HEK293 (cell line): ENCODE data around the gene CYP2A6.
A peak's percentile ranks its signal among the peaks of the same experiment; 100 is the strongest.

Experiments
- BCL11A ChIP-seq: fragments of 450-650 bp; formaldehyde crosslinking; IDR thresholded peaks from 2 replicates; pipeline ENCODE4 v1.5.1; 2016; ENCODE audit warnings: low read depth, missing biosample characterization, missing genetic modification characterization
- BCL6B ChIP-seq: fragments of 450-650 bp; formaldehyde crosslinking; IDR thresholded peaks from 2 replicates; pipeline ENCODE4 v1.5.1; 2017; ENCODE audit warnings: missing biosample characterization, missing genetic modification characterization
- HOXA7 ChIP-seq: sonication (generic); formaldehyde crosslinking; IDR thresholded peaks from 2 replicates; pipeline ENCODE4 v1.8.1; 2022; ENCODE audit warnings: missing genetic modification reagents, borderline replicate concordance
- KLF8 ChIP-seq: fragments of 450-650 bp; formaldehyde crosslinking; IDR thresholded peaks from 2 replicates; pipeline ENCODE4 v1.5.1; 2016; ENCODE audit warnings: missing biosample characterization, missing genetic modification characterization
- OVOL3 ChIP-seq: fragments of 450-650 bp; formaldehyde crosslinking; IDR thresholded peaks from 2 replicates; pipeline ENCODE4 v1.5.1; 2016; ENCODE audit warnings: missing biosample characterization, missing genetic modification characterization
- PATZ1 ChIP-seq: fragments of 450-650 bp; formaldehyde crosslinking; IDR thresholded peaks from 2 replicates; pipeline ENCODE4 v1.5.1; 2016; ENCODE audit warnings: missing biosample characterization, missing genetic modification characterization
- TSHZ1 ChIP-seq: fragments of 450-650 bp; formaldehyde crosslinking; IDR thresholded peaks from 2 replicates; pipeline ENCODE4 v1.5.1; 2016; ENCODE audit warnings: missing biosample characterization, missing genetic modification characterization, borderline replicate concordance
- ZBTB7A ChIP-seq: fragments of 450-650 bp; formaldehyde crosslinking; IDR thresholded peaks from 2 replicates; pipeline ENCODE4 v1.5.1; 2016; ENCODE audit warnings: low read depth, missing biosample characterization, missing genetic modification characterization
- ZFP3 ChIP-seq: fragments of 450-650 bp; formaldehyde crosslinking; IDR thresholded peaks from 2 replicates; pipeline ENCODE4 v1.5.1; 2016; ENCODE audit warnings: low read depth, missing biosample characterization, missing genetic modification characterization
- ZNF112 ChIP-seq: fragments of 450-650 bp; formaldehyde crosslinking; IDR thresholded peaks from 2 replicates; pipeline ENCODE4 v1.5.0; 2017; ENCODE audit warnings: missing biosample characterization, missing genetic modification characterization
- ZNF19 ChIP-seq: fragments of 450-650 bp; formaldehyde crosslinking; IDR thresholded peaks from 2 replicates; pipeline ENCODE4; 2016; ENCODE audit warnings: missing biosample characterization, missing genetic modification characterization, low read depth
- ZNF223 ChIP-seq: fragments of 450-650 bp; formaldehyde crosslinking; IDR thresholded peaks from 2 replicates; pipeline ENCODE4 v1.5.1; 2016; ENCODE audit warnings: missing biosample characterization, missing genetic modification characterization
- ZNF23 ChIP-seq: fragments of 450-650 bp; formaldehyde crosslinking; IDR thresholded peaks from 2 replicates; pipeline ENCODE4 v1.5.1; 2016; ENCODE audit warnings: missing biosample characterization, missing genetic modification characterization, borderline replicate concordance
- ZNF26 ChIP-seq: fragments of 450-650 bp; formaldehyde crosslinking; IDR thresholded peaks from 2 replicates; pipeline ENCODE4 v1.5.1; 2016; ENCODE audit warnings: missing biosample characterization, missing genetic modification characterization
- ZNF423 ChIP-seq: fragments of 450-650 bp; formaldehyde crosslinking; IDR thresholded peaks from 2 replicates; pipeline ENCODE4 v1.5.1; 2016; ENCODE audit warnings: missing biosample characterization, missing genetic modification characterization
- ZNF426 ChIP-seq: fragments of 450-650 bp; formaldehyde crosslinking; IDR thresholded peaks from 2 replicates; pipeline ENCODE4 v1.5.1; 2017; ENCODE audit warnings: missing biosample characterization, missing genetic modification characterization, mild to moderate bottlenecking, inconsistent platforms, moderate library complexity
- ZNF510 ChIP-seq: fragments of 450-650 bp; formaldehyde crosslinking; IDR thresholded peaks from 2 replicates; pipeline ENCODE4 v1.5.1; 2018; ENCODE audit warnings: mild to moderate bottlenecking, missing genetic modification characterization, missing biosample characterization; ENCODE audit not compliant: insufficient replicate concordance
- ZNF529 ChIP-seq: fragments of 450-650 bp; formaldehyde crosslinking; IDR thresholded peaks from 2 replicates; pipeline ENCODE4 v1.5.1; 2017; ENCODE audit warnings: missing genetic modification characterization, missing biosample characterization; ENCODE audit not compliant: insufficient replicate concordance
- ZNF621 ChIP-seq: fragments of 450-650 bp; formaldehyde crosslinking; IDR thresholded peaks from 2 replicates; pipeline ENCODE4 v1.5.1; 2017; ENCODE audit warnings: missing biosample characterization, missing genetic modification characterization
- ZNF623 ChIP-seq: fragments of 450-650 bp; formaldehyde crosslinking; IDR thresholded peaks from 2 replicates; pipeline ENCODE4 v1.5.1; 2016; ENCODE audit warnings: missing biosample characterization, missing genetic modification characterization
- ZNF626 ChIP-seq: fragments of 450-650 bp; sonication (Bioruptor Pico); formaldehyde crosslinking; IDR thresholded peaks from 2 replicates; pipeline ENCODE4 v1.5.1; 2018; ENCODE audit warnings: missing biosample characterization, missing genetic modification characterization, inconsistent platforms
- ZNF747 ChIP-seq: fragments of 450-650 bp; formaldehyde crosslinking; IDR thresholded peaks from 2 replicates; pipeline ENCODE4 v1.5.1; 2016; ENCODE audit warnings: missing biosample characterization, missing genetic modification characterization
- ZNF830 ChIP-seq: fragments of 450-650 bp; IDR thresholded peaks from 2 replicates; pipeline ENCODE4 v1.5.0; 2018; ENCODE audit warnings: missing biosample characterization, missing genetic modification characterization, low read depth, mild to moderate bottlenecking, moderate library complexity
- ZNF837 ChIP-seq: fragments of 450-650 bp; formaldehyde crosslinking; IDR thresholded peaks from 2 replicates; pipeline ENCODE4 v1.5.1; 2016; ENCODE audit warnings: missing biosample characterization, missing genetic modification characterization
- TF ChIP-seq, protein P1 (sequence below): fragments of 450-650 bp; formaldehyde crosslinking; IDR thresholded peaks from 2 replicates; pipeline ENCODE4 v1.5.1; 2017; ENCODE audit warnings: missing biosample characterization, missing genetic modification characterization
- TF ChIP-seq, protein P2 (sequence below): fragments of 450-650 bp; formaldehyde crosslinking; IDR thresholded peaks from 2 replicates; pipeline ENCODE4 v1.5.1; 2016; ENCODE audit warnings: missing biosample characterization, missing genetic modification characterization

Gene CYP2A6

GRCh38 chr19:40831502-40832430, 18.5 kb downstream of the CYP2A6 start (continued):
- TF ChIP-seq ZNF23 (tag by site-specific recombination) (no peak), TSHZ1 (tag by site-specific recombination) (peak; percentile 98), ZFP3 (tag by site-specific recombination) (no peak), HOXA7 (CRISPR knock-in tag) (no peak), OVOL3 (tag by site-specific recombination) (peak; percentile 91), ZNF747 (tag by site-specific recombination) (no peak), ZNF423 (tag by site-specific recombination) (no peak; the same call in 1 of the 2 replicates), ZNF837 (tag by site-specific recombination) (no peak), ZNF529 (tag by site-specific recombination) (no peak), ZNF626 (tag by site-specific recombination) (no peak), ZNF621 (tag by site-specific recombination) (no peak), ZNF623 (tag by site-specific recombination) (0 out of 2 replicates have a peak, but pooled peaks have one; percentile 23), ZNF426 (no peak), ZNF26 (tag by site-specific recombination) (no peak), ZNF112 (tag by site-specific recombination) (no peak), BCL11A (tag by site-specific recombination) (peak; percentile 98), ZNF510 (tag by site-specific recombination) (no peak), BCL6B (peak; percentile 75), ZNF223 (tag by site-specific recombination) (no peak), ZBTB7A (tag by site-specific recombination) (no peak), PATZ1 (tag by site-specific recombination) (peak; percentile 97), ZNF830 (tag by site-specific recombination) (no peak), ZNF19 (tag by site-specific recombination) (no peak), KLF8 (tag by site-specific recombination) (peak; percentile 96; the same call in 1 of the 2 replicates)
- TF ChIP-seq, protein P1, sequence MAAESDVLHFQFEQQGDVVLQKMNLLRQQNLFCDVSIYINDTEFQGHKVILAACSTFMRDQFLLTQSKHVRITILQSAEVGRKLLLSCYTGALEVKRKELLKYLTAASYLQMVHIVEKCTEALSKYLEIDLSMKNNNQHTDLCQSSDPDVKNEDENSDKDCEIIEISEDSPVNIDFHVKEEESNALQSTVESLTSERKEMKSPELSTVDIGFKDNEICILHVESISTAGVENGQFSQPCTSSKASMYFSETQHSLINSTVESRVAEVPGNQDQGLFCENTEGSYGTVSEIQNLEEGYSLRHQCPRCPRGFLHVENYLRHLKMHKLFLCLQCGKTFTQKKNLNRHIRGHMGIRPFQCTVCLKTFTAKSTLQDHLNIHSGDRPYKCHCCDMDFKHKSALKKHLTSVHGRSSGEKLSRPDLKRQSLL (tag by site-specific recombination) = no peak
- TF ChIP-seq, protein P2, sequence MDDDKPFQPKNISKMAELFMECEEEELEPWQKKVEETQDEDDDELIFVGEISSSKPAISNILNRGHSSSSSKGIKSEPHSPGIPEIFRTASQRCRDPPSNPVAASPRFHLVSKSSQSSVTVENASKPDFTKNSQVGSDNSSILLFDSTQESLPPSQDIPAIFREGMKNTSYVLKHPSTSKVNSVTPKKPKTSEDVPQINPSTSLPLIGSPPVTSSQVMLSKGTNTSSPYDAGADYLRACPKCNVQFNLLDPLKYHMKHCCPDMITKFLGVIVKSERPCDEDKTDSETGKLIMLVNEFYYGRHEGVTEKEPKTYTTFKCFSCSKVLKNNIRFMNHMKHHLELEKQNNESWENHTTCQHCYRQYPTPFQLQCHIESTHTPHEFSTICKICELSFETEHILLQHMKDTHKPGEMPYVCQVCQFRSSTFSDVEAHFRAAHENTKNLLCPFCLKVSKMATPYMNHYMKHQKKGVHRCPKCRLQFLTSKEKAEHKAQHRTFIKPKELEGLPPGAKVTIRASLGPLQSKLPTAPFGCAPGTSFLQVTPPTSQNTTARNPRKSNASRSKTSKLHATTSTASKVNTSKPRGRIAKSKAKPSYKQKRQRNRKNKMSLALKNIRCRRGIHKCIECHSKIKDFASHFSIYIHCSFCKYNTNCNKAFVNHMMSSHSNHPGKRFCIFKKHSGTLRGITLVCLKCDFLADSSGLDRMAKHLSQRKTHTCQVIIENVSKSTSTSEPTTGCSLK (tag by site-specific recombination) = no peak
